ENCODE measurements around the gene CHMP6.

CHMP6 gene

GRCh38 chr17:80996422-80997305, 5.0 kb downstream of the CHMP6 start:
- no peak overlapping the region for H3K4me3 ChIP-seq (ENCODE audit: low read depth, low read length)
- no peak for DNase-seq (ENCODE audit: low read depth)
- TF ChIP-seq CTCF (IDR thresholded peaks at IDR 0.05; ENCODE audit: low read depth, low read length, missing control alignments) = no peak

GRCh38 chr17:80997424-80998117, 5.9 kb downstream of the CHMP6 start:
- no peak for TF ChIP-seq CTCF (IDR thresholded peaks at IDR 0.05; ENCODE audit: low read depth, low read length, missing control alignments)
- H3K4me3 ChIP-seq (ENCODE audit: low read depth, low read length) = no peak overlapping the region
- no peak for DNase-seq (ENCODE audit: low read depth)

GRCh38 chr17:80998118-80998747, 6.6 kb downstream of the CHMP6 start:
- no peak for TF ChIP-seq CTCF (IDR thresholded peaks at IDR 0.05; ENCODE audit: low read depth, low read length, missing control alignments)
- no peak for DNase-seq (ENCODE audit: low read depth)
- no peak overlapping the region for H3K4me3 ChIP-seq (ENCODE audit: low read depth, low read length)

GRCh38 chr17:80998748-80999535, 7.3 kb downstream of the CHMP6 start:
- no peak overlapping the region for H3K4me3 ChIP-seq (ENCODE audit: low read depth, low read length)
- DNase-seq (ENCODE audit: low read depth) = no peak
- TF ChIP-seq CTCF (IDR thresholded peaks at IDR 0.05; ENCODE audit: low read depth, low read length, missing control alignments) = no peak

DNA sequence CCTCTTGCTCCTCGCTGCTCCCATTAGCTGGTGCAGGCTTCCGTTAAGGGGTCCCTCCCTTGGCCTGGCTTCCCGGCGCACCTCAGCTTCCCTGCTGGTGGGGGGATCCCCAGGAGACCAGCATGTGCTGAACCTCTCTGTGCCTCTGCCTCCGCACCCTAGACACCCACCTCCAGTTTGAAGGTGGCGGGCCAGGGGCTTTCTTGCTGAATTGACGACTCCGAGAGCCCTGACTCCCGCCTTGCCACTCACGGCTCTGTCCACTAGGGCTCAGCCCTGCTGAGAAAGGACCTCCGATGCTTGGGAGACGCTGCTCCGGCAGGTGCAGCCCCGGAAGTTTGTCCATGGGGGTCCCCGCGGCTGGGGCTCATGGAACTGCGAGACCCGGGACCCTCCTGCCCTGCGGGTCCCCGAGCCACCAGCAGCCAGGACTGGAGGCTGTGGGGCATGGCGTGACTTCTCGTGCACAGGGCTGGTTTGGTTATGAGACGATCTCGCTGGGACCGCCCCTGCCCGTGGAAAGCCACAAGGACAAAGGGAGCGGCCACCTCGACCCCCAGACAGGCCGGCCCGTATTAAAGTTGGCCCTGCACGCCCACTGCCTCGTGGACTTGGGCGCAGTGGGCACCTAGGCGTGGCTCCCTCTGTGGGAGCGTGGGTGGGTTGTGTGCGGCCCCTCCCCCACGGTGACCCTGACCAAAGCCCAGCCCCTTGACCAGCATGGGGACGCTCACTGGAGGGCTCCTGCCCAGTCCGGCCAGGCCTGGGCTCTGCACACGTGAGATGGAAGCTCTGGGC, 8.1 kb downstream of the CHMP6 start:
- H3K4me3 ChIP-seq (ENCODE audit: low read depth, low read length) = no peak overlapping the region
- TF ChIP-seq CTCF (IDR thresholded peaks at IDR 0.05; ENCODE audit: low read depth, low read length, missing control alignments) = no peak
- DNase-seq (ENCODE audit: low read depth) = no peak

- no peak overlapping the region for H3K4me3 ChIP-seq (ENCODE audit: low read depth, low read length)
- no peak for DNase-seq (ENCODE audit: low read depth)
- no peak for TF ChIP-seq CTCF (IDR thresholded peaks at IDR 0.05; ENCODE audit: low read depth, low read length, missing control alignments)
These were observed 8.6 kb downstream of the CHMP6 start for GRCh38 chr17:81000334-81000630.

Data from GM12864 (cell line).